ENCODE data around the gene MYPN.
"Not testable (repeated sequence)": the region's sequence is repeated elsewhere in the genome, so short reads cannot be mapped to it uniquely, and the experiment has no call there.

Gene MYPN

DNA sequence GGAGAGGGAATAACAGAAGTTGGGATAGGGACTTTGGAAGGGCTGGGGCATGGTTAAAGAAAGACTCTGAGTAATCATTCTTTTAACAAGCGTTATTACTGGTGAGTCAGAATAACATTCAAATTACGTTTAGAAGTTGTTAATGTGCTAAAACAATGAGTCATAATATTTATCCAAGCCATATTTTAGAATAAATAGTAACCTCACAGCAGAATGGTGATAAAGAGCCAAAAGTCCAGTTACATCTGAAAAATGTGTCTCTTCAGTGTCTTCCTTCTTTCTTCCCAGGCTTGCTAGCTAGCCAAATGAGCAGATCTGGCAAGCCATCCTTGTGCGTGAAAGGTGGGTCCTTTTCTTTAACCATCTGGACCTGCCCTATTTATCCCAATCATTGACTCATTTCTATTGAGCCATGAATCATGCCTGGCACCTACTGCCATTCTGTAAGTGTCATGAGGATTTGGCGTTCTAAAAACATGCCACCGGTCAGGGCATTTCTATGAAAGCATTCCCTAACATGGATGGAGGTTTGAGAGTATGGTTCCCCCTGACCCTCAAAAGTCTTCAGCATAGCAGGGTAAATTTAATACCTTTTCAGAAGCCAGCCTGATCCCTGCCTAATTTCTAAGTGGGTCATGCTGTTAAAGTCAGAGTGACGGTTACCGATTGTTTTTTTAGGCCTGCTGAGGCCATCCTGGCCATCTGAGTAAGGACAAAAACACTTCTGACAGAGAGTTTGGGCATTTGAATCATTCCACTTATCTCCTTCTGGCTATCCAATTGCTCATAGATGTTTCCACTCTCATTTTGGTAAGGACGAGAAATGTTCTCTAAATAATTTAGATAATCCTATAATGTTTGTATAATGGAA is 26.9 kb downstream of the MYPN start:
- DNase-seq (ENCODE audit: low spot score) = peak; percentile 65

DNA sequence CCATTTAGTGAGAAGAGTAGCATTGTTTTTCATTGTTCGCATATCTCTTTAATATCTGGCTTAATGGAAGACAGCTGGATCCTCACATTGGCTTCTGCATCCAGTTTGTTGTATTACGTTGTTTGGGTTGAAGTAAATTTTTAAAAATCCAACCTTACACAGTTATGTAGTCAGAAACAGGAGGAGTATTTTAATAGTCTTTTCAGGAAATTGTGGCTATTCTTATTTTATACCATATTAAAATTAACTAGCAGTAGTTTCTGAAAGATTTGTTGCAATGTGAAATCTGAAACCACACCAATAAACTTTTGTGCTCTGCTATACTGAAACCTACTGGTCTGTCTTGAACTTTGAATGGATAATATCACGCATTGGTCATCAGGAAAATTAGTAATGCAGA is 27.9 kb downstream of the MYPN start:
- no peak for DNase-seq (ENCODE audit: low spot score)

DNA sequence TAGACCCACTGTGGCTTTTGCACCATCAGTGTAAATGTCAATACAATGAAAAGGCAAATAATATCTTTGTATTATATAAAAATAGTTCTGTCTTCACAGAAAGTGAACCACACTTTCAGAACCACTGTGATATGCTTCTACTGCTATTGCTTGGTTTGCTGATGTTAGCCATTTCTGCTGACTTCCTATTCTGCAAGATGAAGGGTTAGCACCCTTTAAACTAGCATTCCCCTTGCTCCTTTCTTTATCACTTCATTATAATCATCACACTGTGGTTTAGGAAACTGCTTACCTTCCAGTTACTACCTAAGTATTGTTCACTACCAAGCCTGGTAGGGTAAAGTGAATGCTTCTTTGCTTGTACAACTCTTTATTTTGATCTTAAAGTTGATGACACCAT is 29.2 kb downstream of the MYPN start:
- DNase-seq (ENCODE audit: low spot score) = no peak

DNA sequence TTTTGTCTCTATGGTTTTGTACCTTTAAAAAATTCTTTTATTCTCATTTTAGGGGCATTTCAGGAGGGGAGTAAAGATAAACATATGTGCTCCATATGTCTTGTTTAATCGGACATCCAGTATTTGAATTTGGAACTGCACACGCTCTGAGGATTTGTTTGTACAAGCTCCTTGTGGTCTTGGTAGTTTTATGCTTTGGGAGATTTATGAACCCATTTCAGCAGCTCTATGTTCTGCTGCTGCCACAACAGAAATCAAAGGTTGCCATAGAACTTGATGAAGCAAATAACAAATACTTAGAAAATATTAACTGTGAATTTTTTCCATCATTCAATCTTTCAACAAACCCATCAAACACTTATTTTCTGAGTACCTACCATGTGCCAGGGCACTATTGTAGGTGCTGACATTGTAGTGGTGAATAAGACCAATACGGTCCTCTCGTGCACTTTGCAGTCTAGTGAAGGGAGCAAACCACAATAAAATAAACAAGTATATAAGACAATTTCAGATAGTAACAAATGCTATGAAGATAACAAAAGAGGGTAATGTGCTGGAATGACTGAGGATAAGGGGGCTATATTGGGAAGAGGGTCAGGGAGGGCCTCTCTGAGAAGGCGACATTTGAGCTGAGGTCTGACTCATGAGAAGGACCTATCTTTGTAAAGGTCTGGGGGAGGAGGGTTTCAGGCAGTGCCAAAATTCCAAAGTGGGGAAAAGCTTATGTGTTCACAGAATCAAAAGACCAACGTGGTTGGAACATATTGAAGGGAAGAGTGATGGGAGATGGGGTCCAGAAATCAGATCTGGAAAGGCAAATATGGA is 30.4 kb downstream of the MYPN start:
- no peak for DNase-seq (ENCODE audit: low spot score)

DNA sequence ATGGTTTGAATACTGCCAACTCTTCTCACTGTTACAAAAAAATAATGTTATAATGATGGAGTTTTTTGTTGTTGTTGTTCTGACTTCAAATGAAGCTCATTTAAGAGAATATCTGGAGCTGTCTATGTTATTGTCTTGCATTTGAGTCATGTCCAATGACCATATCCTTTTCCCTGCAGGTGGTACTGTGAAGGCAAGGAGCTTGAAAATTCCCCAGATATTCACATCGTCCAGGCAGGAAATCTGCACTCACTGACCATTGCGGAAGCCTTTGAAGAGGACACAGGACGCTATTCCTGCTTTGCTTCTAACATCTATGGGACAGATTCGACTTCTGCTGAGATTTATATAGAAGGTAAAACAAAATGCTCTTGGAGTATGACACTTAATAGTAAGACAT is 33.5 kb downstream of the MYPN start:
- DNase-seq (ENCODE audit: low spot score) = no peak

DNA sequence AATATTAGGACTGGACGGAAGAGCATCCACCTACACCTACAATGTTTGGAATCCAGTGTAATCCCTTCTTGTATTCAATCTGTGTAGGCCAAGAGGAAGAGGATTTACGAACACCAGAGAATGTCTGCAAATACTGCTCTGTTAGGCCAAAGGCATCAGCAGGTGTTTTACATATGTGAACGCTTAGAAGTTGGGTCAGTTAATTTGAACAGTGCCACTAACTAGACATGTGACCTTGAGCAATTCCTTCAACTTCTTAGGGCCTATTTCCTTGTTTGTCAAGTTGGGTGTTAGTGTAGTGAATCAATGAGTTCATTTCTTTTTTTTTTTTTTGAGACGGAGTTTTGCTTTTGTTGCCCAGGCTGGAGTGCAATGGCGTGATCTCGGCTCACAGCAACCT is 35.4 kb downstream of the MYPN start:
- no peak for DNase-seq (ENCODE audit: low spot score)

DNA sequence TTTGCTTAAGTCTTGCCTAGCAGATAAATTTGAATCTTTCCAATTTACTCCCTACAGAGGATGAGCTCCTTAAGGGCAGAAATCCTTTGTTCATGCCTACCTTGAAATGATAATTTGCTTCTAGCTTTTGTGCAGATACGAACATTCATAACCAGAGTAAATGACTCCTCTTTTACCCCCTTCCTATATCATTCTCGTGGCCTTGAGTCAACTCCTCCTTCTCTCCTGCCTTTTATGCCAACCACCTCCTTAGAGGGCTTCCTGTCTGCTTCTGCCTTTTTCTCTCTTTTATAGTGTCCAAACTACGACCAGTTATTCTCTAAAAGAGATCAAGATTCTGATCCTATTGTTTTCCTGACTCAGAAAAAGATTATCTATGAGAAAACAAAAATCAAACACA is 36.4 kb downstream of the MYPN start:
- no peak for DNase-seq (ENCODE audit: low spot score)

DNA sequence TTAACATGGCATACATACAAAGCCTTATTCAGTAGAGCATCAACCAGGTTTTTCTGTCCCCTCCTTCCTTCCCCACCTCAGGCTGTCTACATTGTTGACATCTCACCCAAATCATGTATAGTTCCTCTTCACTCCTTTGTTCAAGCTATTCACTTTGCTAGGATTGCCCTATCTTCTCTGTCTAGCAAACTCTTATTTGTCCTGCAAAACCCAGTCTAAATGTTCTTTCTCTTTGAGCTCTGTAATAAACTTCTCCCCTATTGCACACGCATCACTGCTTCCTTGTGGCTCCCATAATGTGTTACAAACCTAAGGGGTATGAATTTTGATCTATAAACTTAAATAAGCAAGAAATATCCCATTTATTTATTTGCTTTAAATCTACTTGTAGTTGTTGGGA is 36.8 kb downstream of the MYPN start:
- no peak for DNase-seq (ENCODE audit: low spot score)

DNA sequence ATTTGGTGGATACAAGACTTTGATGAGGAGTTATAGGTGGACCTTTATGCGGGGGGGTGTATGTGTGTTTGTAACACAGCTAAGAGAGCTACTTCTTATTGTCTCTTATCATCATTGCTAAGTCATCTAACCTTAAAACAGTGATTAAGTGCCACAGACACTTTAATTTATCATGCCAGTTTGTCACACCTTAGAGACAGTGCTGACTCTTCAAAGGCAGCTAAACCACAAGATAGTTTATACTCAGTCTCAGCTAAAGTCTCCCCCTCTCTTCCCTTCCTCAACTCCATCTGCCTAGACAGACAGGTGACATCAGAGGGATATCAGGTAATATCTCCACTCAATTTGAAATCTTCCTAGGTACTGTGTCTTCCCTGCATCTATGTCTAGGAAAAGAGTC is 42.2 kb downstream of the MYPN start:
- no peak for DNase-seq (ENCODE audit: low spot score)

DNA sequence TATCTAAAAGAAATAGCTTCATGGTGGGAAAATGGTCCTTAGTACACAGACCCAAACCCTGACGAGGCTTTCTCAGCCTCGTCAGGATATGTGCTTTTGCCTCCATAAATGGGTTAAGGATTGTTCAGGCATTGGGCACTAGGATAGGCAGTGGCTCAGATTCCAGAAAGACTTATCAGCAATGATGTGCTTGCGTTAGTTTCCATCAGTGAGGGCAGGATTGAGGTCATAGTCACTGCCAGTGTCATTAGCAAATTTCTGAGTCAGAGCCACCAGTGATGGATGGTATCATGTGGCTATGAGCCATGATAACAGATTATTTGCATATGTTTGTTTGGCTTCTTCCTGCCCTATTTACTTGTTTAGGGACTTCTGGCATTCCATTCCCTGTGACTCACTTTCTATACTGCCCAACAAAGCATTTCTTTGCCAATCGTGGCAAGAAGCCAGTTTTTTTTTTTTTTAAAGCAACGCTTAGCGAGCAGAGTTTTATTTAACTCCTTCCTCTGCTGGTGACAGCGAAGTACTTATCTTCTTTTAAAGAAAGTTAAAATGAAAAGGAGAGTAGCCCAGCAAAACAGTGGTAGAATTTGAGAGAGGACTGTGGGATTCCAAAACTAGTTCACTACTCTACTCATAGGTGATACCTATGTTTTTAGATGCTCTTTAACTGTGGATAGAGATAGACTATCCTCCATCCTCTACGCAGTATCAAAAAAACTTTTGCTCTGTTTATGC is 44.4 kb downstream of the MYPN start:
- DNase-seq (ENCODE audit: low spot score) = peak; percentile 99

DNA sequence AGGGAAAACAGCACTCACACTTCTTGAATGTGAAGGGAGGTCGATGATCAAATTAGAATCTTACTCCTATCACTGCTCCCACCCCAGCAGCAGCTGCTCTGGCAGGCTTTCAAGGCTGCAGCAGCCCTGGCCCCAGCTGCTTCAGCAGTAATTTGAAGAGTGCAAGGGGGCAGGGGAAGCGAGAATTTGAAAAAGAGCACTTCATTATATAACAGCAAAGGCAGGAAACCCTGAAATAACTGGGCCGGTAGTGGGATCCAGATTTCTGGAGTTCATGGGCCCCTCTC is 44.9 kb downstream of the MYPN start:
- no peak for DNase-seq (ENCODE audit: low spot score)

DNA sequence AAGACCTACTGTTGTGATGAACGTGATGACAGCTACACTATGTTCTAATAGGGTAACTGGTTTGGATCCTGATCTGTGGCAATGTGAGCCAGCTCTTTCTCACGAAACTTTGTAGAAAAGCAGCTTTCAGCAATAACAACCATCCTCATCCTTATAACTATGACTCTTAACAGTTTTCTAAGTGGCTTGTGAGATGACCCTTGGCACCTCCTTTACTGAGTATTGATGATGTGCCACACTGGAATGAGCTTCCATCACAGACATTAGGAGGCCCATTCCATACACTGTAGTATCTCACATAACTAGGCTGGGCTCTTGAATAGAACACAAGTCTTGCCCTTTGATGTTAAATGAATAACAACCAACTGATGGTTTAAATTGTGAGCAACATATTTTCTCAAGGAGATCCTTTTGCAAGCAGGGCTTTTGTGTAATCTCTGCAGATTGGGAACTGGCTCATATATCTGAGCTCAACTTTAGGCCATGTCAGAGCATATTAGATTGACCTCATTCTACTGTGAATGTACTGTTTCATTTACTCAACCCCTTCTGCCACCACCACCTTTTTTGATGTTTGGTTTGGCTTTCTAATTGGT is 46.4 kb downstream of the MYPN start:
- no peak for DNase-seq (ENCODE audit: low spot score)

DNA sequence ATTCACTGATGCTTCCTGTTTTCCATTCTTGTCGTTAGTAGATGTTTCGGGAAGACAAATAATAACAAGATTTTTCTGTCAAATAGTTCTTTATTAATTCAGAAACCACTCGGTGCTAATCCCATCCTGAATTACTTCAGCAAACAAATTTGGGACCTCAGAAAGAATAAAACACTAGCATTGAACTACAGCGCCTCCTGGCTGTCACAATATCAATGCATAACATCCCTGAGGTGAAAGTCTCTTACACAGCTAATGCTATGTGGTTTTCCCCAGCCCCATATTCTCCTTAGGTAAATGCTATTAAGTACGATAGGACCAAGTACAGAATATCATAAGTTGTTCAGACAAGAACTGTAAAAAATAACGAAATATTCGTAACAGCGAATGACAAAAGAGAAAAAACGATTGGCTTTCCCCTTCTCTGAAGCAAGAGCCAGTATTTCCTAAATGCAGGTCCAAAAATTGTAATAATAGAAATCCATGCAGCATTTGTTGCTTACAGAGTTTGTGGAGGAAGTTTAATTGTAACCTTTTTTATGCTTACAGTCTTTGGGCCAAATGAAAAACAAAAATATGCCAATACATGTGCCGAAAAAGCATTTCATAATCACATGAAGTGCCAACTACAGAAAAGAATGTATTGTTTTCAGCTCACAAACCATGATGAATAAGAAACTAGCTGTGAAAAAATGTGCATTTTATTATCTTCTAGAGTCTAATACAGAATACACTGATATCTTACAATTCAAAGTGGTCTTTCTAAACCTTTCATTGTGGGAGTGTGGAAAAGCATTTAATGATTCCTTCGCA is 47.3 kb downstream of the MYPN start:
- DNase-seq (ENCODE audit: low spot score) = peak; percentile 44

DNA sequence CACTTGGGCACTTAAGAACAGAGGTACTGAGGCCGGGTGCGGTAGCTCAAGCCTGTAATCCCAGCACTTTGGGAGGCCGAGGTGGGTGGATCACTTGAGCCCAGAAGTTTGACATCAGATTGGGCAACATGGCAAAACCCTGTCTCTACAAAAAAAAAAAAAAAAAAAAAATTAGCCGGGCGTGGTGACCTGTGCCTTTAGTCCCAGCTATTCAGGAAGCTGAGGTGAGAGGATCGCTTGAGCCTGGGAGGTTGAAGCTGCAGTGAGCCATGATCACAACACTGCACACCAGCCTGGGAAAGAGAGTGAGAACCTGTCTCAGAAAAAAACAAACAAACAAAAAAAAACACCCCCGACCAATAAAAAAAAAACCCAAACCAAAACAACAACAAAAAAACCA is 48.2 kb downstream of the MYPN start:
- not testable (repeated sequence) for DNase-seq (ENCODE audit: low spot score)

DNA sequence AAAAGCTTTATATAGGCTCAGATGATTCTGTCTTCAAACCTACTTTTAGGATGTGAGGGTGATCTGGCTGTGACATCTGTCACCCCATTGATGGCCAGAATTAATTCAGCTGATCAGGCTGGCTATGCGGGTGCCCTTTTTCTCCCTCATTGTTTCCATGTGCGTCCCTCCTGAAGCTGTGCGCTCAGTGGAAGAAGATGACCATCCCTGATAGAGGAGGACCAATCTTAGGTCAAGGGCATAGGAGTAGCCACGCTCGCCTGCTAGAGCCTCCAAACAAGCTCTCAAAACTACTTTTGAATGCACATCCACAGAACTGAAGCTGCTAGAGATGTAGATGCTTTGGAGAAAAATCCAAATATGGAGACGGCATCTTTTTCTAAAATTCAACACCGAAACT is 48.7 kb downstream of the MYPN start:
- no peak for DNase-seq (ENCODE audit: low spot score)

DNA sequence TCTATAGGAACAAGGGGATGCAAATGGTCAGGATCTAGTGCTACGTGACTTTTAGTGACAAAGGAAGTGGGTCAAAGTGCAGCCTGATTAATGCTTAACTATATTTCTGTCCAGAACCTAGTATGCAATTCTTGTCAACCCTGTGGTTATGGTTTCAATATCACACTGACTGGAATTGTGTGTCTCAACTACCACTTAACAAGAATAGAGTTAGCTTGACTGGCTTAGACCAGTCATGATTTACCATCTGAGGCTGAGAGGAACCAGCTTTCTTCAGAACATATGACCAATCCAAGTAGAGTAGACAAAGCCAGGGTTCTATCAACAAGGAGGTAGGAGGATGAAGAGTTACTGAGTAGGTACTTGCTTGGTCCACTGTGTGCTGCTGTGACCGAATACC is 54.4 kb downstream of the MYPN start:
- no peak for DNase-seq (ENCODE audit: low spot score)

DNA sequence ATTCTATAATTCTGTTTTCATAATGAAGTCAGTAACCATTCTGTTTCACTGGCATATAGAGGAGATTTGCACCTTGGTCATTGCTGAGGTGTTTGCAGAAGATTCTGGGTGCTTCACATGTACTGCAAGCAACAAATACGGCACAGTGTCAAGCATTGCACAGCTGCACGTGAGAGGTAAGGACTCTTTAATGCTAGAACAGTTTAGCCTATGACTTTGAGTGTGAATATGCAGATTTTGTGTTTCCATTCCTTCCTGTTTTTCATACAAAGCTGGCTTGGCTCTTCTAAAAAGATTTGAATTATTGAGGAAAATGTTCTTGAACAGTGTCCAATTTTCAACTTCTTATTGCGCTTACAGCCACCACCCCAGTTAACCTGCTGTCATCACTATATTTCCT is 56.4 kb downstream of the MYPN start:
- no peak for DNase-seq (ENCODE audit: low spot score)

DNA sequence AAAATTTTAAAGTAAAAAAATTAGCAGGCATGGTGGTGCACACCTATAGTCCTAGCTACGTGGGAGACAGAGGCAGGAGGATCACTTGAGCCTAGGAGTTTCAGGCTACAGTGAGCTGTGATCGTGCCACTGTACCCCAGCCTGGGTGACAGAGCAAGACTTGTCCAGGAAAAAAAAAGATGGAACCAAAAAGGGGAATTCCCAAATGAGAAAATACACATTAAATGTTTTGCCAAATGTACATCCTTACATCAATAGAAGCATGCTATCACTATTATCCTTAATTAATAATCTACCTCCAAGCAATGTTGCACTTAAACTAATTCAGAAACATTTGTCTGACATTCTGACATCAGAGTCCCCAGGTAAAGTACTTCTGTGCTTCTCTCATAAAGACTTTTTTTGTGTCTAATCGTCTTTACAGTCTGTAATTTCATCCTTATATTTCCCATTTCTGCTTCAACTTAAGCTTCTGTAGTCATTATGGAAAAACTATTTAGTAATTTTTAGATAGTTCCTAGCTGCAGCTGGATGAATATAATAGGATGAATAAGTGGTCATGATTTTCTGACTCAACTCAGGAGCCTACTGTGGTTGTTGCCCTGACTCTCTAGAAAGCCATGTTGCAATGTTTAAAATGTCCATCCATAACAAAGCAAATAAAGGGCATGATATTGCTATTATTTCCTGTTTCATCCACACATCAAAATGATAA is 57.7 kb downstream of the MYPN start:
- no peak for DNase-seq (ENCODE audit: low spot score)

DNA sequence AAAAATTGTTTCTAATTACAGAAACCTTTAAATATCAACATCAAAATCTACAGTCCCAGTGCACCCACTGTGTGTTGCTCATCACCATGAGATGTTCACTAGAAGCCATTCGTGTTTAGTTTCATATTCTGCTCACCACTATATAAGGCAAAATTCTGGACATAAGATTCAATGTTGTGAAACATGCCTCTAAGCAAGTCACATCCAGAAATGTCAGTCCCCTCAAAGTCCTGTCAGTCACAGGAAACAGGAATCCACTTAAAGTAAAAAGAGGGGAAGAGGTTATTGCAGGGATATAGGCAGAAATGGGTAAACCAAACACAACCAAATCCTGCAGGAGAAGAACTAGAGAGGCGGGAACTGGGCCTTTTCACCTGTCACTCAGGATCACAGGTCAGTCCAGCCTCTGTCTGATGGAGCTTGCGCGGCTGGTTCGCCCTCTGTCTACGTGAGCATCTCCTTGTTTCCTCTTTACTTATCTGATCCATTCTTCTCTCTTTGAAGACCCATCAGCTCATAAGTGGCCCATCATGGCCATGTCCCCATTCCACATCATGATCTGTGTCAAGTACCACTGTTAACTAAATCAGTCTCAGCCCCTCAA is 58.4 kb downstream of the MYPN start:
- no peak for DNase-seq (ENCODE audit: low spot score)

DNA sequence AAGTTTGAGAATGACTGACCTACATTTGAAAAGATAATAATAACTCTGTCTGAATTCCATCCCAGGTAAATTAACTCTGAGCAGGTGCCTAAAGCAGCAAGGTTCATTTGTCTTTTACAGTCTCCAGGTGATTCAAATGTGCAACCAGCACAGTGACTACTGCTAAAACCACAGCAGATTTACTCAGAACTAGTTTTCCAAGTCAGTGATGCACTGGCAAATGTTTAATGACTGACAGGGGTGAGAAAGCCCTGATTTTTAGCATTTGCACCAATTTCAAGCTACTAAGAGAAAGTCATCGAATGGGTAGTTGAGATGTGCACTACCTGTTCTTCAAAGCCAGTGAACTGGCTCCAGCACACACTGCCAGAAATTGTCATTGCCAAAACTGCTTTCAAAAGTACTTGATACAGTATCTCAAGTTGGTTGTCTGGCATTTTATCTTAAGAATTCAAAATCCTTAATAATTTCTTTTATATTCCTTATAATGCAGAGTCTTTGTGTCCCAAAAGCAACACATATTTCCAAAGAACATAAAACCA is 62.3 kb downstream of the MYPN start:
- no peak for DNase-seq (ENCODE audit: low spot score)
